Neural crest cell (in vitro differentiated cells): ENCODE results near the gene SPATA13. TPM values are rescaled to one million over a fixed set of nuclear protein-coding genes. Genes with fewer than 3 reads are reported as not detected.

Experiments
- DNase-seq: peaks from one replicate; pipeline ENCODE4 v3.0.0; 2021; ENCODE audit warnings: low read depth, mixed read lengths, low spot score
- H3K27ac Mint-ChIP-seq: one replicate; pipeline ENCODE4 v1.8.0; 2021; ENCODE audit warnings: mild to moderate bottlenecking, mixed read lengths; ENCODE audit not compliant: unreplicated experiment
- H3K27me3 Mint-ChIP-seq: 2 replicates; pipeline ENCODE4 v1.8.0; 2021; ENCODE audit warnings: low read depth, mild to moderate bottlenecking, mixed read lengths
- H3K36me3 Mint-ChIP-seq: 2 replicates; pipeline ENCODE4 v1.8.0; 2021; ENCODE audit warnings: low read depth, mild to moderate bottlenecking, mixed read lengths
- H3K4me1 Mint-ChIP-seq: 2 replicates; pipeline ENCODE4 v1.8.0; 2021; ENCODE audit warnings: mixed read lengths
- H3K4me3 Mint-ChIP-seq: one replicate; pipeline ENCODE4 v1.8.0; 2021; ENCODE audit warnings: mild to moderate bottlenecking, mixed read lengths
- H3K9me3 Mint-ChIP-seq: 2 replicates; pipeline ENCODE4 v1.8.0; 2021; ENCODE audit warnings: mixed read lengths
- CTCF ChIP-seq: fragments of 200-600 bp; sonication (generic); conservative IDR thresholded peaks from 2 replicates; pipeline ENCODE4 v1.5.0; 2021; ENCODE audit warnings: antibody characterized with exemption, mild to moderate bottlenecking
- total RNA-seq: library from RNA; stranded (reverse); gene quantifications from 2 replicates; pipeline ENCODE4 v1.2.1, GENCODE V29; 2021

The SPATA13 gene
- total RNA-seq, 1 donor from 2014 or later, result 45.8 TPM

- Mint-ChIP-seq H3K9me3 (no peaks in the 10 kb centered on the region), H3K36me3 (peaks cover 3% of the 10 kb centered on the region), H3K4me3 (peak overlapping the region; percentile 38), H3K27me3 (no peaks in the 10 kb centered on the region), H3K4me1 (peaks cover 67% of the 10 kb centered on the region), H3K27ac (peak overlapping the region; percentile 38)
- no peak for DNase-seq
- no peak for TF ChIP-seq CTCF
Observed at GRCh38 chr13:24218338-24218737, 57.8 kb downstream of the SPATA13 start.

GRCh38 chr13:24218977-24219376, 58.5 kb downstream of the SPATA13 start:
- Mint-ChIP-seq H3K27me3 (no peaks in the 10 kb centered on the region), H3K4me3 (no peak overlapping the region), H3K36me3 (peaks cover 3% of the 10 kb centered on the region), H3K4me1 (peaks cover 67% of the 10 kb centered on the region), H3K27ac (no peak overlapping the region), H3K9me3 (no peaks in the 10 kb centered on the region)
- DNase-seq, result no peak
- no peak for TF ChIP-seq CTCF

DNA sequence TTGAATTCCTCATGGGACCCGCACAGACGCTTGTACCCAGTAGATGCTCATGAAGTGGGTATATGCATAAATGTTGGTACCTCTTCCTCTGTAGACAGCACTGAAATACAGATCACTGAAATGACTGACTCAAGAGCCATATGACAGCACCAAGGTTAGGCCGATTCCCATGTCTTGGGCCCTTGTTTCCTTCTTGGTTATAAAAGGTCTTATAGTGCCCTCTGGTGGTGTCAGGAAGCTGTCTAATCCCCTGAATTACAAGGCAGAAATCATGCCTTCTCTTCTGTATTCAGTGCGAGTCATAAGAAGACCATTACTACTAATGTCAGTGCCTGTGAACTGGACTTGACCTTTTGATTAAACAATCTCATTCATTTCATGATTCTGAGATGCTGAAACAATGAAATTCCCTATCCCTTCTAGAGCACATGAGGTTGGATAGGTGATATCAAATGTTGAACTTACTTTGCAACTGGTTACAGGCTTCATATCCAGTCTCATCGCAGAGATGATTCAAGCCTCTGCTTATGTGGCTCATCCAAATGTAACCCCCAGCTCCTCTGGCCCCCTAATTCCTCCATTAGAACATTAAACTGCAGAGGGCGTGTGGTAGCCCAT, 59.7 kb downstream of the SPATA13 start:
- H3K4me1 Mint-ChIP-seq, result peaks cover 60% of the 10 kb centered on the region

DNA sequence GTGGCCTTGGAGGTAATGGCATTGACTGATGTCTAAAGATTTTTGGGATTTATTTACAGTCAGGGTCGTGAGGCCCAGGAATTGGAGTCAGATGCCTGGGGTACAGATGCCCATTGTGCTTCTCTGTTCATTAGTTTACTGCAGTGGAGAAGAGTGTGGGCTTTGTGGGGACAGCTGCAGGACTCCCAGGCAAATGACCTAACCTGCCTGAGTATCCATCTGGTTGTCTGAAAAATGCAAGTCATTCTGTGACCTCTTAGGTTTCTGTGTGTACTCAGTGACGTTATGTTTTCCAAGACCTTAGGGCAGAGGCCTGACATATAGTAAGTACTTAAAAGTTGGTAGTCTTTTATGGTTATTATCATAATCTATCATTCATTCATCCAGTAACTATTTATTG, 60.5 kb downstream of the SPATA13 start:
- TF ChIP-seq CTCF, result no peak
- Mint-ChIP-seq H3K4me1 (peaks cover 54% of the 10 kb centered on the region), H3K27me3 (no peaks in the 10 kb centered on the region), H3K4me3 (peak overlapping the region; percentile 47), H3K27ac (peak overlapping the region; percentile 96), H3K36me3 (peaks cover 3% of the 10 kb centered on the region), H3K9me3 (no peaks in the 10 kb centered on the region)
- DNase-seq, result no peak

More for the DNA sequence above, 59.7 kb downstream of the SPATA13 start:
- TF ChIP-seq CTCF, result peak; percentile 90
- Mint-ChIP-seq H3K27ac (no peak overlapping the region), H3K4me3 (peak overlapping the region; percentile 23), H3K27me3 (no peaks in the 10 kb centered on the region), H3K9me3 (no peaks in the 10 kb centered on the region), H3K36me3 (peaks cover 3% of the 10 kb centered on the region)
- peak; percentile 58 for DNase-seq

DNA sequence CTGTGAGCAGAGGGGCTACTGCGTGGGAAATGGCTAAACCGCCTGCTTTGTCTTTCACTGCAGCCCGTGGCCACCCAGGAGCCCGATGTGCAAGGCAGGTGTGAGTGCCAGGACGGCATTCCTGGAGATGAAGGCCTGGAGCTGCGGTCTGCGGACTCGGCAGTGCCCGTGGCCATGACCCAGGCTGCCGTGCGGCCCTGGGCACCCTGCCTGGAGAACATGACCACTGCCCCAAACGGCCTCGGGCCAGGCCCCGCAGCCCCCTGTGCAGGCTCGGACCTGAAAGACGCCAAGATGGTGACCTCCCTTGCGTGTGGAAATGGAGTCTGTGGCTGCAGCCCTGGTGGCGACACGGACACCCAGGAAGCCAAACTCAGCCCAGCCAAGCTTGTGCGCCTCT, 62.2 kb downstream of the SPATA13 start:
- H3K27me3 Mint-ChIP-seq, result no peaks in the 10 kb centered on the region
- H3K4me1 Mint-ChIP-seq, result peaks cover 40% of the 10 kb centered on the region
- H3K4me3 Mint-ChIP-seq, result no peak overlapping the region
- no peak for TF ChIP-seq CTCF
- no peak for DNase-seq
- H3K27ac Mint-ChIP-seq, result no peak overlapping the region
- H3K36me3 Mint-ChIP-seq, result peaks cover 3% of the 10 kb centered on the region
- no peaks in the 10 kb centered on the region for H3K9me3 Mint-ChIP-seq
